ENCODE data around the gene PARVB. TPM values are rescaled to one million over a fixed set of nuclear protein-coding genes. Genes with fewer than 3 reads are reported as not detected.
A peak's percentile ranks its signal among the peaks of the same experiment; 100 is the strongest.

Gene PARVB
- polyA plus RNA-seq, 4 donors: 0.45 to 16.5 (median 7.5) TPM

- H3K27me3 ChIP-seq (ENCODE audit: control insufficient read depth in 3 of 3, insufficient read depth in 3 of 3, low read length in 3 of 3): no peaks in the 10 kb centered on the region
- WGBS, 3 donors: 49 to 74% (median 53%) methylated on average over 28 of the region's 28 CpGs
- peak overlapping the region in 1 of 3 donors; percentile 5 for H3K4me3 ChIP-seq (ENCODE audit: low read depth in 1 of 3, low read length in 3 of 3)
- no peaks in the 10 kb centered on the region for H3K9me3 ChIP-seq (ENCODE audit: control insufficient read depth in 2 of 2, insufficient read depth in 1 of 2, low read depth in 1 of 2, low read length in 1 of 2)
- DNase-seq (peak; percentile 29 to 57), FAIRE-seq (no peak)
- H3K4me1 ChIP-seq (ENCODE audit: control insufficient read depth in 3 of 3, insufficient read depth in 2 of 3, low read depth in 1 of 3, low read length in 2 of 3): peaks cover 0 to 5% (median 2%) of the 10 kb centered on the region in 3 donors
- peak overlapping the region; percentile 58 to 98 (median 59) for H3K27ac ChIP-seq (ENCODE audit: low read depth in 1 of 3, low read length in 2 of 3)
- no peaks in the 10 kb centered on the region for H3K36me3 ChIP-seq (ENCODE audit: control insufficient read depth in 3 of 3, insufficient read depth in 2 of 3, low read depth in 1 of 3, low read length in 3 of 3)
These were observed 2.8 kb downstream of the PARVB start for GRCh38 chr22:44026630-44027511.

DNA sequence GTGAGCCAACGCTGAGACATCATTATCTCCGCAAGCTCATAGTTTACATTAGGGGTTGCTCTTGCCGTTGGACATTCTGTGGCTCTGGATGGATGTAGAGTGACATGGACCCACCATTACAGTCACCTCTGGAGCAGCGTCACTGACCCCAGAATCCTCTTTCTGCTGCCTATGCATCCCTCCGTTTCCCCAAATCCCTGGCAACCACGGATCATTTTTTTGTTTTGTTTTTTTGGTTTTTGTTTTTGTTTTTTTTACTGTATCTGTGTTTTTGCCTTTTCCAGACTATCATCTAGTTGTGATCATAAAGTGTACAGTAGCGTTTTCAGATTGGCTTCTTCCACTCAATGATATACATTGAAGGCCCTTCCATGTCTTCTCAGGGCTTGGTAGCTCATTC, 4.0 kb downstream of the PARVB start:
- Histone ChIP-seq H3K9me3 (ENCODE audit: control insufficient read depth in 2 of 2, insufficient read depth in 1 of 2, low read depth in 1 of 2, low read length in 1 of 2) (no peaks in the 10 kb centered on the region), H3K4me3 (ENCODE audit: low read depth in 1 of 3, low read length in 3 of 3) (no peak overlapping the region), H3K27ac (ENCODE audit: low read depth in 1 of 3, low read length in 2 of 3) (peak overlapping the region in 1 of 3 donors; percentile 40), H3K27me3 (ENCODE audit: control insufficient read depth in 3 of 3, insufficient read depth in 3 of 3, low read length in 3 of 3) (no peaks in the 10 kb centered on the region), H3K36me3 (ENCODE audit: control insufficient read depth in 3 of 3, insufficient read depth in 2 of 3, low read depth in 1 of 3, low read length in 3 of 3) (no peaks in the 10 kb centered on the region), H3K4me1 (ENCODE audit: control insufficient read depth in 3 of 3, insufficient read depth in 2 of 3, low read depth in 1 of 3, low read length in 2 of 3) (peaks cover 0 to 5% (median 2%) of the 10 kb centered on the region in 3 donors)
- 79 to 91% (median 86%) methylated on average over 7 of the region's 7 CpGs for WGBS, 3 donors
- FAIRE-seq (no peak), DNase-seq (no peak)

GRCh38 chr22:44029069-44029468, 5.0 kb downstream of the PARVB start:
- FAIRE-seq (no peak), DNase-seq (no peak)
- WGBS, 3 donors: 42 to 67% (median 51%) methylated on average over 4 of the region's 4 CpGs
- H3K4me3 ChIP-seq (ENCODE audit: low read depth in 1 of 3, low read length in 3 of 3): no peak overlapping the region
- no peaks in the 10 kb centered on the region for H3K9me3 ChIP-seq (ENCODE audit: control insufficient read depth in 2 of 2, insufficient read depth in 1 of 2, low read depth in 1 of 2, low read length in 1 of 2)
- no peak overlapping the region for H3K27ac ChIP-seq (ENCODE audit: low read depth in 1 of 3, low read length in 2 of 3)
- no peaks in the 10 kb centered on the region for H3K27me3 ChIP-seq (ENCODE audit: control insufficient read depth in 3 of 3, insufficient read depth in 3 of 3, low read length in 3 of 3)
- no peaks in the 10 kb centered on the region for H3K36me3 ChIP-seq (ENCODE audit: control insufficient read depth in 3 of 3, insufficient read depth in 2 of 3, low read depth in 1 of 3, low read length in 3 of 3)
- peaks cover 0 to 5% (median 2%) of the 10 kb centered on the region in 3 donors for H3K4me1 ChIP-seq (ENCODE audit: control insufficient read depth in 3 of 3, insufficient read depth in 2 of 3, low read depth in 1 of 3, low read length in 2 of 3)

DNA sequence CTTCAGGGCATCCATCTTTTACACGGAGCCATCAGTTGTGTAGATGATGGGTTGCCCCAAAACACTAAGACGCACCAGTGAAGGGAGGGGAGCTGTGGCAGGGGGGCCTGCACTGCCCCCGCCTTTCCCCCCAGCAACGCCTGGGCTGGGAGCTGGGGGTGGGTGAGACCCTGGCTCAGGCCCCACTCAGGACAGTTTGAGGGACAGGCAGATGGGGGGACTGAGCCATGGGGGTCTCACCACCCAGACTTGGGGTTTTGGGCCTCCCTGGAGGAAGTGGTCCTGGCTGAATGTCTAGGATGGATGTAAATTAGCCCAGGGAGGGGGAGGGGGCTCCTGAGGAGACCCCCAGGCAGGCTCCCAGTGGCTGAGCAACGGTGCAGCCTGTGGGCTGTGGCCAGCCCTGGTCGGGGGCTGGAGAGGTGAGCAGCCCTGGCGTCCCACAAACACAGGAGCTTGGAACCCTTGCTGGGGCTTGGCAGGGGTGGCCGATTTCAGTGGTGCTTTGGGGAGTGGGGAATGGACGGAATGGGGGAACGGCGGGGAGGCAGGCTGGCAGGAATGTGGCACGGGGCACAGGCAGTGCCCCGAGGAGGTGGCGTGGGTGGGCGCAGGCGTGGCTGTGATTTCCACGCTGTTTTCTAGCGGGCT, 6.1 kb downstream of the PARVB start:
- 85 to 91% (median 91%) methylated on average over 18 of the region's 18 CpGs for WGBS, 3 donors
- peaks cover 0 to 5% (median 0%) of the 10 kb centered on the region in 3 donors for H3K4me1 ChIP-seq (ENCODE audit: control insufficient read depth in 3 of 3, insufficient read depth in 2 of 3, low read depth in 1 of 3, low read length in 2 of 3)
- H3K27ac ChIP-seq (ENCODE audit: low read depth in 1 of 3, low read length in 2 of 3): peak overlapping the region in 1 of 3 donors; percentile 39
- no peak for DNase-seq
- no peaks in the 10 kb centered on the region for H3K27me3 ChIP-seq (ENCODE audit: control insufficient read depth in 3 of 3, insufficient read depth in 3 of 3, low read length in 3 of 3)
- no peaks in the 10 kb centered on the region for H3K36me3 ChIP-seq (ENCODE audit: control insufficient read depth in 3 of 3, insufficient read depth in 2 of 3, low read depth in 1 of 3, low read length in 3 of 3)
- H3K9me3 ChIP-seq (ENCODE audit: control insufficient read depth in 2 of 2, insufficient read depth in 1 of 2, low read depth in 1 of 2, low read length in 1 of 2): no peaks in the 10 kb centered on the region
- no peak for FAIRE-seq
- H3K4me3 ChIP-seq (ENCODE audit: low read depth in 1 of 3, low read length in 3 of 3): no peak overlapping the region

DNA sequence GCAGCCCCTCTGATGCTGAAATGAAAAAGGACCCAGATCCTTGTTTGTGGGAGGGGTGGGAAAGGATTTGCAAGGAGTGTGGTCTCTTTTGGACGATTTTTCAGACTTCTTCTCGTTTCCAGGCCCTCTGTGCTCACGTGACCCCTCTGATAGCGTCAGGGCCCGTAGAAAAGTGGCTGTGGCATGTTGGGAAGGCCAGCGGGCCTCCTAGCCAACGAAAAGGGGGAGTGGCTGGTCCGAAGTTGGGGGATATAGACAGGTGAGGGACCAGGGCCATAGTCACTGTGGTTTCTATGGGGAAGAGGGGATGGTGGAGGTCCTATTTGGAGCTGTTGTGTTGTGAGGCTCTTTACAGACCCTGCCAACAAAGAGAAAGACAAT, 6.6 kb downstream of the PARVB start:
- no peaks in the 10 kb centered on the region for H3K27me3 ChIP-seq (ENCODE audit: control insufficient read depth in 3 of 3, insufficient read depth in 3 of 3, low read length in 3 of 3)
- no peak for FAIRE-seq
- H3K4me1 ChIP-seq (ENCODE audit: control insufficient read depth in 3 of 3, insufficient read depth in 2 of 3, low read depth in 1 of 3, low read length in 2 of 3): peaks cover 0 to 5% (median 0%) of the 10 kb centered on the region in 3 donors
- H3K27ac ChIP-seq (ENCODE audit: low read depth in 1 of 3, low read length in 2 of 3): peak overlapping the region in 1 of 3 donors; percentile 39
- no peaks in the 10 kb centered on the region for H3K9me3 ChIP-seq (ENCODE audit: control insufficient read depth in 2 of 2, insufficient read depth in 1 of 2, low read depth in 1 of 2, low read length in 1 of 2)
- 71 to 72% (median 72%) methylated on average over 8 of the region's 8 CpGs for WGBS, 3 donors
- H3K36me3 ChIP-seq (ENCODE audit: control insufficient read depth in 3 of 3, insufficient read depth in 2 of 3, low read depth in 1 of 3, low read length in 3 of 3): no peaks in the 10 kb centered on the region
- no peak overlapping the region for H3K4me3 ChIP-seq (ENCODE audit: low read depth in 1 of 3, low read length in 3 of 3)
- DNase-seq: no peak

DNA sequence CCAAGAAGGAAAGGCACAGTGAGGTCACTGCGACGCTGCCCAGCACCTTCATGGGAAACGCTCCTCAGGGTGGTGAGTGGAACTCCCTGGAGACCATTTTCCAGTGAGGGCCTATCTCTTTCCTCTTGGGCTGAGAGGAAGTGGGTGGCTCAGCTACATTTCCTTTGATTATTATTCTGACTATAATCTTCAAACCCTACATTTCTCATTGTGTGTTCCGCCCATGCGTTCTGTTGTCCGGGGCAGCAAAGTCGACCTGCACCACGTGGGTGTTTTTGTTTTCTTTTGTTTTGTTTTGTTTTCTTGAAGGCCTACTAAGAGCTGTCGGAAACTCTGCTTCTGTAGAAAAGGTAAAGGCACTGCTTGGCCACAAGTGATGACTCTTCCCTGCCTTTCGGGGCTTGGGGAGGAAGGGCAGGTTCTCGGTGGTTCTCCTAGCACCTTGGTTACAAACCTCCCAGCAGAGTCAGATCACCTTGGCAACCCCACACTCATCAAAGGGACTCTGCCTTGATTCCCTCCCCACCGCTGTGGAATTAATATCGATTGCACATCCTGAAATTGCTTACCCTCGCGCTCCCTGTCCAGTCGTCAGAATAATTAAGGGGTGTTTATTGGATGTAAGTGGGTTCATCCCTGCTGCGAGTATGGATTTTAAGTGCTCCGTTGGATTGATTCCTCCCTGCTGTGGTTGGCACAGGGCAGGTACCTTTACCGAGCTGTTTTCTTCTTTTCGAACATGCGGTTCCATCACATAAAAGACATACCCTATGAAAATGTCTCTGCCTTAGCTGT, 7.3 kb downstream of the PARVB start:
- Histone ChIP-seq H3K4me3 (ENCODE audit: low read depth in 1 of 3, low read length in 3 of 3) (no peak overlapping the region), H3K9me3 (ENCODE audit: control insufficient read depth in 2 of 2, insufficient read depth in 1 of 2, low read depth in 1 of 2, low read length in 1 of 2) (no peaks in the 10 kb centered on the region), H3K27ac (ENCODE audit: low read depth in 1 of 3, low read length in 2 of 3) (peak overlapping the region in 1 of 3 donors; percentile 39), H3K27me3 (ENCODE audit: control insufficient read depth in 3 of 3, insufficient read depth in 3 of 3, low read length in 3 of 3) (no peaks in the 10 kb centered on the region), H3K36me3 (ENCODE audit: control insufficient read depth in 3 of 3, insufficient read depth in 2 of 3, low read depth in 1 of 3, low read length in 3 of 3) (no peaks in the 10 kb centered on the region), H3K4me1 (ENCODE audit: control insufficient read depth in 3 of 3, insufficient read depth in 2 of 3, low read depth in 1 of 3, low read length in 2 of 3) (peaks cover 0 to 5% (median 0%) of the 10 kb centered on the region in 3 donors)
- FAIRE-seq (no peak), DNase-seq (no peak)
- WGBS, 3 donors: 73 to 75% (median 73%) methylated on average over 21 of the region's 21 CpGs

DNA sequence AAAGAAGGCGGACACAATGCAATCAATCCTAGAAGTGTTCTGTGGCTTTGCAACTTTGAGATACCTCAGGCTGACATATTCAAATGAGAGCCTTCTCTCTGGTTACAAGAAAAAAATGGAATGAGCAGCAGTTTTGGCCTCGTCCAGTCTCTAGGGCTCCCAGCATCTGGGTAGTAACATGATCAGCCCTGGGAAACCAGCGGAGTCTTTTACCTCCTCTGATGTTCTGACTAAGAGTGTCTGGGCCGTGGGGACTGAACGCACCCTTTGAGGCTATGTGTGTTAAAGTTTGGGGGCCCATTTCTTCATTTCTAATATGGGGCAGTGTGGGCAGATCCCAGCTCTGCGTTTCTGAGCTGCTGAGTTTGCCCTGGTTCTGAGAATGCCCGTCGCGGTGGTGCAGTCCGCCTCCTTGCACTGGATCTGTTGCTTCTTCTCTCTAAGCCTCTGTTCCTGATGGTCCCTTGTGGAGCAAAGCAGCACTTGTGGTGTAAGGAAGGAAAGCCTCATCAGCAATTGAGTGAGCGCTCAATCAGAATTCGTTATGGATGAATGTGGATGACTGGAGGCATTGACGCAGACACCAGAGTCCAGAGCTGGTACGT, 8.1 kb downstream of the PARVB start:
- FAIRE-seq (no peak), DNase-seq (no peak)
- no peaks in the 10 kb centered on the region for H3K9me3 ChIP-seq (ENCODE audit: control insufficient read depth in 2 of 2, insufficient read depth in 1 of 2, low read depth in 1 of 2, low read length in 1 of 2)
- no peaks in the 10 kb centered on the region for H3K36me3 ChIP-seq (ENCODE audit: control insufficient read depth in 3 of 3, insufficient read depth in 2 of 3, low read depth in 1 of 3, low read length in 3 of 3)
- H3K4me3 ChIP-seq (ENCODE audit: low read depth in 1 of 3, low read length in 3 of 3): no peak overlapping the region
- H3K4me1 ChIP-seq (ENCODE audit: control insufficient read depth in 3 of 3, insufficient read depth in 2 of 3, low read depth in 1 of 3, low read length in 2 of 3): peaks cover 0 to 5% (median 0%) of the 10 kb centered on the region in 3 donors
- no peaks in the 10 kb centered on the region for H3K27me3 ChIP-seq (ENCODE audit: control insufficient read depth in 3 of 3, insufficient read depth in 3 of 3, low read length in 3 of 3)
- no peak overlapping the region for H3K27ac ChIP-seq (ENCODE audit: low read depth in 1 of 3, low read length in 2 of 3)
- WGBS, 3 donors: 80 to 86% (median 86%) methylated on average over 14 of the region's 14 CpGs

DNA sequence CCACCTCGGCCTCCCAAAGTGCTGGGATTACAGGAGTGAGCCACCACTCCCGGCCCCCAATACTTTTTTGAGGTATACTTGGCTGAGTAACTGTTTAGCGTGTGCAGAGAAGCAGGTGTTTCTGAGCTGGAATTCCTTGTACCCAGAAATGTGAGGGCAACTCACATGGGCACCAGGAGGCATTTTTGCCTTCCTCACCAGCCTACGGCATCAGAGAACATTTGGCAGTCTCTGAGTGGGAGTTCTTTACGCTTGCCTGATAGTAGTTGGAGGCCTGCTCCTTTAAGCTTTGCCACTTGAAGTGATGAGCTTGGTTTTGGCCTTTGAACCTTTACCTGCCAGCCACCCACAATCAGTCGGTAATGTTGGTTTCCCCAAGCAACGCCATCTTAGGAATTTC, 9.2 kb downstream of the PARVB start:
- Histone ChIP-seq H3K27me3 (ENCODE audit: control insufficient read depth in 3 of 3, insufficient read depth in 3 of 3, low read length in 3 of 3) (no peaks in the 10 kb centered on the region), H3K36me3 (ENCODE audit: control insufficient read depth in 3 of 3, insufficient read depth in 2 of 3, low read depth in 1 of 3, low read length in 3 of 3) (no peaks in the 10 kb centered on the region), H3K4me1 (ENCODE audit: control insufficient read depth in 3 of 3, insufficient read depth in 2 of 3, low read depth in 1 of 3, low read length in 2 of 3) (peaks cover 0 to 6% (median 5%) of the 10 kb centered on the region in 3 donors), H3K4me3 (ENCODE audit: low read depth in 1 of 3, low read length in 3 of 3) (no peak overlapping the region), H3K9me3 (ENCODE audit: control insufficient read depth in 2 of 2, insufficient read depth in 1 of 2, low read depth in 1 of 2, low read length in 1 of 2) (no peaks in the 10 kb centered on the region), H3K27ac (ENCODE audit: low read depth in 1 of 3, low read length in 2 of 3) (no peak overlapping the region)
- no peak for FAIRE-seq
- WGBS, 3 donors: 72 to 87% (median 73%) methylated on average over 7 of the region's 7 CpGs
- no peak for DNase-seq
